Measurements from ENCODE around the gene LAMA2.

DNA sequence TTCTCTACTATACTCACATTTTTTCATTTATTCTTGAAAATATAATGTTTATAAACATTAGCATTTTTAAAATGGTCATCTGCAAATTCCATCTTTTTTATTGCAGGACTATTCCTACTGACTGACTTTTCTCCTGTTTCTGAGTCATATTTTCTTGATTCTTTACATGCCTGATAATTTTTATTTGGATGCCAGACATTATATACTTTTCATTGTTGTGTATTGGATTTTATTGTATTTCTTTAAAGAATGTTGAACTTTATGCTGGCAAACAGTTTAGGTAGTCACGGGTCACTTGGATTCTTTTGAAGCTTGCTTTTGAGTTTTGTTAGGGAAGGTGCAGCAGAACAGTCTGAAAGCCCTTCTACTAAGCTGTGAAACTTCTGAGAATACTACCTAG is 423.9 kb downstream of the LAMA2 start:
- TF ChIP-seq ZNF274 (IDR thresholded peaks at IDR 0.05; ENCODE audit: low read depth, low read length): no peak
- TF ChIP-seq YY1 (IDR thresholded peaks at IDR 0.05; ENCODE audit: insufficient read depth, insufficient read length): no peak
- TF ChIP-seq SUZ12 (IDR thresholded peaks at IDR 0.05; ENCODE audit: extremely low read depth, insufficient read depth, insufficient read length): no peak

Measured in NT2/D1 (cell line).